ENCODE data around the gene POLD2.

DNA sequence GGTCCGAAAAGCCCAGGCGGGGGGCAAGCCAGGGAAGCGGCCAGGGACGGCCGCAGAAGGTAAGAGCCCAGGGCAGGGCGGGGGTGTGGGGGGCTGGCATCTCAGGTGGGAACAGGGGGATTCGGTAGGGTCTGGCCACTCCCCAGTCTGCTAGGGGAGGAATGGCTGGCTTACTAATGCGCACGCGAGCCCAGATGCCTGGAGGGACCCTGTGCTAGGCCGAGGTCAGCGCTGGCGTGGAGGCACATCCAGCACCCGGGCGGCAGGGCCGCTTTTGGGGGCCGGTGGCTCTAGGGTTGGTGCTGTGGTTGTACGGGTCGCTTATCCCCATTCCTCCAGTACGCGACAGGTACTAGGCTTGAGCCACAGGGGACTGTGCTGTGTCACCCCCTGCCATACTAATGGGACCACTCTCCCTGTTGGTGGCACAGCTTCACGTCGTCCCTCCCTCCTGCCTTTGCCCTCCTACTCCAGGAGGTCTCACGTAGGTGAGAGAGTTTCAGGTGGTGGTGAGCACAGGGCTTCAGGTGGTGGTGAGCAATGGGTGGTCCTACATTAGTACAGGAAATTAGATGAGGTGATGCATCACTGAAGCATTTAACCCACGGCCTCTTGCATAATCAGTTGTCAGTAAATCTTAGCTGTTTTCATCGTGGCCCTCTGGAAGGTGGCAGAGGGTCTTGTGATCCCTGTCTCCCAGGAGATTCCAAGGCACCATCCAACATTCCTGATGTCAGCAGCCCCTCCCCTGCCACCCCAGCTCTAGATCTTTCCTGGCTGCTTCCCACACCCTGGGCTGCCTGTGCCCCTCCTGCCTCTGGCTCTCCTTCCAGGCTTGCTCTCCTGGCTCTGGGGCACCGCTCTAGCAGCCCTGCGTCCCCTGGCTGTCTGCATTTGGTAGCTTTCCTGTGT is 18.2 kb downstream of the POLD2 start:
- TF ChIP-seq RCOR1 (IDR thresholded peaks at IDR 0.05; ENCODE audit: insufficient replicate concordance, low read length), result no peak
- TF ChIP-seq, protein P1, sequence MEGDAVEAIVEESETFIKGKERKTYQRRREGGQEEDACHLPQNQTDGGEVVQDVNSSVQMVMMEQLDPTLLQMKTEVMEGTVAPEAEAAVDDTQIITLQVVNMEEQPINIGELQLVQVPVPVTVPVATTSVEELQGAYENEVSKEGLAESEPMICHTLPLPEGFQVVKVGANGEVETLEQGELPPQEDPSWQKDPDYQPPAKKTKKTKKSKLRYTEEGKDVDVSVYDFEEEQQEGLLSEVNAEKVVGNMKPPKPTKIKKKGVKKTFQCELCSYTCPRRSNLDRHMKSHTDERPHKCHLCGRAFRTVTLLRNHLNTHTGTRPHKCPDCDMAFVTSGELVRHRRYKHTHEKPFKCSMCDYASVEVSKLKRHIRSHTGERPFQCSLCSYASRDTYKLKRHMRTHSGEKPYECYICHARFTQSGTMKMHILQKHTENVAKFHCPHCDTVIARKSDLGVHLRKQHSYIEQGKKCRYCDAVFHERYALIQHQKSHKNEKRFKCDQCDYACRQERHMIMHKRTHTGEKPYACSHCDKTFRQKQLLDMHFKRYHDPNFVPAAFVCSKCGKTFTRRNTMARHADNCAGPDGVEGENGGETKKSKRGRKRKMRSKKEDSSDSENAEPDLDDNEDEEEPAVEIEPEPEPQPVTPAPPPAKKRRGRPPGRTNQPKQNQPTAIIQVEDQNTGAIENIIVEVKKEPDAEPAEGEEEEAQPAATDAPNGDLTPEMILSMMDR (conservative IDR thresholded peaks at IDR 0.05; ENCODE audit: low read depth, low read length), result no peak
- no peak for TF ChIP-seq POLR2A (IDR thresholded peaks at IDR 0.05; ENCODE audit: low read depth, low read length)
- TF ChIP-seq CHD1 (IDR thresholded peaks at IDR 0.05; ENCODE audit: low read depth, low read length), result no peak
- no peak for TF ChIP-seq SMC3 (IDR thresholded peaks at IDR 0.05; ENCODE audit: low read depth, low read length)
- no peak for TF ChIP-seq FOS (IDR thresholded peaks at IDR 0.05; ENCODE audit: low read depth, low read length)
- TF ChIP-seq RFX5 (IDR thresholded peaks at IDR 0.05; ENCODE audit: low read depth, low read length), result no peak
- TF ChIP-seq CEBPB (IDR thresholded peaks at IDR 0.05; ENCODE audit: low read depth, low read length), result peak; percentile 91
- no peak for TF ChIP-seq MXI1 (IDR thresholded peaks at IDR 0.05; ENCODE audit: borderline replicate concordance, low read depth, low read length)
- TF ChIP-seq, protein P2, sequence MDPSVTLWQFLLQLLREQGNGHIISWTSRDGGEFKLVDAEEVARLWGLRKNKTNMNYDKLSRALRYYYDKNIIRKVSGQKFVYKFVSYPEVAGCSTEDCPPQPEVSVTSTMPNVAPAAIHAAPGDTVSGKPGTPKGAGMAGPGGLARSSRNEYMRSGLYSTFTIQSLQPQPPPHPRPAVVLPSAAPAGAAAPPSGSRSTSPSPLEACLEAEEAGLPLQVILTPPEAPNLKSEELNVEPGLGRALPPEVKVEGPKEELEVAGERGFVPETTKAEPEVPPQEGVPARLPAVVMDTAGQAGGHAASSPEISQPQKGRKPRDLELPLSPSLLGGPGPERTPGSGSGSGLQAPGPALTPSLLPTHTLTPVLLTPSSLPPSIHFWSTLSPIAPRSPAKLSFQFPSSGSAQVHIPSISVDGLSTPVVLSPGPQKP (IDR thresholded peaks at IDR 0.05; ENCODE audit: borderline replicate concordance, low read depth, low read length), result no peak
- no peak; the same call in 1 of the 2 replicates for TF ChIP-seq MAZ (IDR thresholded peaks at IDR 0.05; ENCODE audit: borderline replicate concordance, low read depth, low read length)
